Occipital lobe (tissue), 2 donors: ENCODE results near the gene KIAA0825. TPM values are rescaled to one million over a fixed set of nuclear protein-coding genes. Genes with fewer than 3 reads are reported as not detected.

Source experiments
- DNase-seq: peaks from one replicate; lab custom pipeline; 2025; lab: John Stamatoyannopoulos, UW
- total RNA-seq: library from RNA; depleted of rRNA; stranded (reverse); fragments of >200 nt; gene quantifications from one replicate; pipeline ENCODE4 v1.2.3, GENCODE V29; 2014

KIAA0825 gene
- total RNA-seq, 1 donor from 2014 or later = 37.6 TPM

- no peak for DNase-seq
Observed at GRCh38 chr5:94505327-94506068, 112.9 kb downstream of the KIAA0825 start.

- DNase-seq = no peak
Observed at GRCh38 chr5:94503677-94504076, 114.7 kb downstream of the KIAA0825 start.

- DNase-seq = no peak
Observed at GRCh38 chr5:94501365-94501764, 117.0 kb downstream of the KIAA0825 start.

DNA sequence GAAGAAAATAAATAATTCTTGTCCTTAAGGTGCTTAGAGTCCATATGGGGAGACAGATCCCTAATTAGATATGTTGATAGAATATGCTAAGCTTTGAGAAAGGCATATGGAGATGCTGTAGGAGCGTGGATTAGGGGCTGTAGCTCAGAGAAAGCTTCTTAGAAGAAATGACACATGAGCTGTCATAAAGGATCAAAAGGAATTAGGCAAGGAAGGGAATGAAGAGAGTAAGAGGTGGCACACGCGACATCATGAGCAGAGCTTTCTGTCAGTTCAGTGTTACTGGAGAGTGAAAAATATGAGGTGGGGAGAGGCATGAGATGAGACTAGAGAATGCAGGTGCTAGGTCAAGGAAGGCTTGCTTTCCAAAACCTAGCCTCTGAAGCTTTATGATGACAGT is 118.6 kb downstream of the KIAA0825 start:
- no peak for DNase-seq

DNA sequence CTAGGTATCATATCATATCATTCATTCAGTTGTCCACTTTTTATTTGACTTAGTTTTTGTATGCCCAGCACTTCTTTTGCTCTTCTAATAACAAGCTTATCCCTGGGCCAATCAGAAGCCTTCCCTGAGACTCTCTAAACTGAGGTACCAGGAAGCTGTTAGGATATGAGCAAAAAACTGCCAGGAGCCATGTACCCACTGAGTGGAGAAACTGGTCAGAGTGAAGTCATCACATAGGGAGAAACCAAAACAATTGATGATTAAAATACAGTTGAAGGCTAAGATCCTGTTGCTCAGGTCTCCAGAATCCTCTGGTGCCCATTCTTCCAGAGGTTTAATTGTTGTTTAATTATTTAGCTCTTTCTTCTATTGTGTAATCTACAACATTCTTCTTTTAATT is 120.2 kb downstream of the KIAA0825 start:
- DNase-seq = no peak

- no peak for DNase-seq
Observed at GRCh38 chr5:94485067-94485466, 133.3 kb downstream of the KIAA0825 start.

- DNase-seq = no peak
Observed at GRCh38 chr5:94481059-94481458, 137.3 kb downstream of the KIAA0825 start.

DNA sequence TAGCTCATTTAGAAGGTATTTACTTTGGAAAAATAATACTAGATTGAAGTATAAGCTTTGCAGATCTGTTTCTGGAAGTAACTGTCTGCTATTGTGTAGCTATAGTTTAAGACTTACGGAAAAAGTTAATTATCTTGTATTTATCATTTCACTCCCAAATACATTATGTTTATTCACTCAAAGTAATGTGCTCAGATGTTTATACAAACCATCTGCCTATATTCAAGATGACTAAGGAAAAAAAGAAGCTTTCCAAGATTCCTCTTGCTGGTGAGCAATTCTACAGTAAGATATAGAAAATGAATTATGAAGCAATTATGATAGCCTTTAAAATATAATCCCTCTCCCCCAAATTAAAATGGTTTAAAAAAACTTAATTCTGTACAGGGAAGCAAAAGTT is 137.9 kb downstream of the KIAA0825 start:
- no peak for DNase-seq

GRCh38 chr5:94473936-94474335 is 144.5 kb downstream of the KIAA0825 start:
- DNase-seq = no peak

- no peak for DNase-seq
Observed at GRCh38 chr5:94471521-94471920, 146.9 kb downstream of the KIAA0825 start.

- DNase-seq = no peak
Observed at GRCh38 chr5:94470802-94471201, 147.6 kb downstream of the KIAA0825 start.

GRCh38 chr5:94469894-94470329 is 148.5 kb downstream of the KIAA0825 start:
- no peak for DNase-seq

DNA sequence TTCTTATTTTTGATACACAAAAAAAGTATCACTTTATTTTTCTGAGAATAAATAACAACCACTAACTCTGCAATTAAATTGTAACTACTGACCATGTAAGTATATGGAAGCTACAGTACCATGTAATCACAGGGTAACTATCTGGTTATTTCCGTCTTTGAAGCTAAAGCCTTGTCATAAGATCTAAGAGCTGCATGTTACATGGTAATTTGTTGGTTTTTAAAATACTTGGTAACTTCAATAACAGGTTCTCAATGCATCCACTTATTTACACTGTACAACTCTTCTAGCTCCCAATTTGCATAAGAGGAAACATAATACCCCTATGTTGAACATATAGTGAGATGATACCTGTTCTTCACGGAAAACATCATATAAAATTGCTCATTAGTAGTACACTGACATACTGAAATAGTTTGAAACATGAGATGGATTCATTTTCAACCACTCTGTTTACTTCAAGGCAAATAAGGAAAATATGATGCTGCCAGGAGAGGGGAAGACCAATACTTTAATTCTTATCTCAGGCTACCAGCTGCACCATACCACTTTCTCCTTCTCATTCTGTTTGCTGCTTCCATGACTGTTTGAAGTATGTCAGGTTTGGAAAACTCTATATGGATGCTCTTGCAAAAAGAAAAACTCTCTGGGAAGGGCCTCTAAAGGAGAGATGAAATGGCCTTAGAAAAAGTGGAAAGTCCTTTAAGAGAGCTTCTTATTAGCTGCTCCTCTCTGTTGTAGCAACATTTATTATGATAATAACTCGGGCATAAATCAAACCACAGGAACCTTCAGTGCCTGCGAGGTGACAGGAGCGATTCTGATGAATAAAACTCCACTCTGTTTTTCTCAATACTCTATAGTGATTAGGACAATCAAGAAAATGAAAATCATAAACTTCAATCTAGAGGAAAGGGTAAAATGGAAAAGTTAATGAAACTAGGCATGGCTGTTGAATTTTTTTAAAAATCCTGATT is 150.2 kb downstream of the KIAA0825 start:
- DNase-seq = no peak

GRCh38 chr5:94467346-94467953 is 151.0 kb downstream of the KIAA0825 start:
- DNase-seq = no peak

DNA sequence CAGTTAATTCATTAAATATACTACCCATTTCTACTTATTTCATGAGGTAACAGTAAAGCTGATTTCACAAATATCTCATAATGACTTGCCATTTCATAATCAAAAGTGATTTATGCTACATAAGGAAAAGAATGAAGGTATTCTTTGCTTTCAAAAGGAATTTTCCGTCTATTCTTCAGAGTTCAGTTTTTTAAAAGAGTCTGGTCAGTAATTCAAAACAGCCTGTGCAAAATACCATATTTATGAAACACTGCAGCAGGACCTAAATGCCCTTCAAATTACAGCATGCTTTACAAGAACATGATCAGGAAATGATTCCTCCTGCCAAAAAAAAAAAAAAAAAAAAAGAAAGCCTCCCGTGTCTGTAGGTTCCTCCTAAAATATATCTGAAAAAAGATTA is 154.7 kb downstream of the KIAA0825 start:
- no peak for DNase-seq

GRCh38 chr5:94461131-94461530 is 157.3 kb downstream of the KIAA0825 start:
- no peak for DNase-seq

DNA sequence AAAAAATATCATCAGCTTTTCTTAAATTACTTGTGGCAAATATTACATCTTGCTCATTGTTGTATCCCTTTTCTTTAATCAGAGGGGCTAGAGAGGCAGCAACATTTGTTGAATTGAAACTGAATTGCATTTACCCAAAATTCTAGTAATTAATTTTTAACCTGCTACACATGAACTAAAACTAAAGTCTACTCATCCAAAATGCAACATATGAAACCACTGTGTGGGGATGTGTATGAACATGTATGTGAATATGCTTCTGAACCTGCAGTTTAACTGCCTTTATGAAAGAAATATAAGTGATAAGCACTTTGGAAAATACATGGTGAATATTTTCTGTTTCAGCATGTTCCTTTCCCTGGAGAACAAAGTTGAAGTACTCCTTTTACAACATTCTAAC is 158.5 kb downstream of the KIAA0825 start:
- no peak for DNase-seq

DNA sequence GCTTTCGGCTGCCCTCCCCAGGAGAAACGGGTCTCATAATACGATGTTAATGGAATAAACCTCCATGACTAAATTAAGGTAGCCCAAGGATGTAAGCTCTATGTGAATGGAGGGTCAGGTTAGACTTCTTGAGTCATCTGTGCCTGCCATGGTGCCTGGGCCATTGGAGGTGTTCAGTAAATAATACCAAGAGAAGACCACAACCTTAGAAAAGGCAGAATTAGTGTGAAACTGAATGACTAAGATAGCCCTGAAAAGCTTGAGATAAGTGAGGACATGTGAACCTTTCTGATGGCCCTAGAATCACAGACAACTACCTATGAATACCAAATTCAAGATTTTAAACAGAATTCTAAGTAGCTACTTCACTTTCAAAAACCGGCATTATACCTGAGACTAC is 160.6 kb downstream of the KIAA0825 start:
- no peak for DNase-seq

DNA sequence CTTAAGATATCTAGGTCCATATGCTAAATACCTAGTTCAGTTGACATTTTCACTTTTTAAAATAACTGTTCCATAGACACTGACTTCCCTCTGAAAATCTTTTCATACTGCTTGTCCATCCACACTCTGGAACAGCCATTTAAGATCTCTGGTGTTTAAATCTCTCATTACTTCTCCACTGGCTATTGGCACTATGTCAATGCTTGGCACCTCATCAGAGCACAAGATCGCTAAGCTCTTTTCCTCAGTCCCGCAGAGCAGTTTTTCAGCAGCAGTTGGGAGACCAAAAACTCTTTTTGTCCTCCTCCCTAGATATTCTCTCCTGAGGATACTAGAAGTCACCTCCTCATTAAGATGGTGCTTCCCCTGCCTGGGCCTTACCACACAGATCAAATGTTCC is 172.7 kb downstream of the KIAA0825 start:
- no peak for DNase-seq

- no peak for DNase-seq
Observed at GRCh38 chr5:94442991-94443390, 175.4 kb downstream of the KIAA0825 start.

GRCh38 chr5:94442076-94442475 is 176.3 kb downstream of the KIAA0825 start:
- DNase-seq = no peak

- no peak for DNase-seq
Observed at GRCh38 chr5:94440015-94440414, 178.4 kb downstream of the KIAA0825 start.
